Colonic mucosa (tissue), 4 donors: Measurements from ENCODE around the gene FGF8. TPM values are rescaled to one million over a fixed set of nuclear protein-coding genes. Genes with fewer than 3 reads are reported as not detected.
A peak's percentile ranks its signal among the peaks of the same experiment; 100 is the strongest.

ENCODE experiments used
- DNase-seq: peaks from one replicate; pipeline ENCODE4 v3.0.0-alpha.2; 2020
- H3K27ac ChIP-seq: fragments of 200-600 bp; one replicate; pipeline ENCODE4 v1.8.0; 2021
- H3K27me3 ChIP-seq: fragments of 200-600 bp; one replicate; pipeline ENCODE4 v1.8.0; 2021
- H3K36me3 ChIP-seq: fragments of 200-600 bp; one replicate; pipeline ENCODE4 v1.8.0; 2021
- H3K4me1 ChIP-seq: fragments of 200-600 bp; one replicate; pipeline ENCODE4 v1.8.0; 2021; ENCODE audit warnings: mild to moderate bottlenecking
- H3K4me3 ChIP-seq: fragments of 200-600 bp; one replicate; pipeline ENCODE4 v1.8.0; 2021
- H3K9ac ChIP-seq, 2 donors: one replicate each; pipeline ENCODE4 v1.7.0; 2013; ENCODE audit warnings: control low read depth in 2 of 2, low read depth in 2 of 2, low read length in 2 of 2
- H3K9me3 ChIP-seq: fragments of 200-600 bp; one replicate; pipeline ENCODE4 v1.8.0; 2021
- CTCF ChIP-seq: fragments of 200-600 bp; IDR thresholded peaks from one replicate; pipeline ENCODE4 v1.8.0; 2022; ENCODE audit warnings: antibody characterized with exemption, mild to moderate bottlenecking
- intact Hi-C: fragments of 100-400 bp; cut with DNase I; formaldehyde crosslinking; loops from one replicate; pipeline ENCODE4 v1.14.1; 2022
- total RNA-seq, 2 donors: library from RNA; stranded (reverse); fragmentation: NEBNext Ultra II Directional in 1 of 2; extraction: Animal tissue kit (Norgen Biotek cat#: 25700) in 1 of 2; gene quantifications; one replicate each; pipeline ENCODE4 v1.2.1, GENCODE V29; 2021
- donor health status: healthy.
- donor health status: DM: no; HTN: no; CAD: no.
- donor health status: DM: no; HTN: no; CAD: no.

Gene FGF8
- total RNA-seq, 2 donors from 2014 or later, result not detected

- peaks cover 7% of the 10 kb centered on the region for H3K4me1 ChIP-seq
- TF ChIP-seq CTCF, result no peak
- H3K4me3 ChIP-seq, result peak overlapping the region; percentile 98
- H3K9ac ChIP-seq, result peak overlapping the region; percentile 88 to 99
- H3K27me3 ChIP-seq, result no peaks in the 10 kb centered on the region
- intact Hi-C loops, result no loop called here
- no peaks in the 10 kb centered on the region for H3K36me3 ChIP-seq
- no peaks in the 10 kb centered on the region for H3K9me3 ChIP-seq
- peak overlapping the region; percentile 98 for H3K27ac ChIP-seq
- DNase-seq, result peak; percentile 95
These were observed 41.6 kb upstream of the FGF8 start for GRCh38 chr10:101817337-101818118.

- Histone ChIP-seq H3K9ac (peak overlapping the region; percentile 88 to 99), H3K36me3 (no peaks in the 10 kb centered on the region), H3K4me1 (peaks cover 7% of the 10 kb centered on the region), H3K27me3 (no peaks in the 10 kb centered on the region), H3K4me3 (peak overlapping the region; percentile 98), H3K9me3 (no peaks in the 10 kb centered on the region), H3K27ac (peak overlapping the region; percentile 98)
- no peak for DNase-seq
- no peak for TF ChIP-seq CTCF
- intact Hi-C loops, result no loop called here
These were observed 41.0 kb upstream of the FGF8 start for GRCh38 chr10:101816913-101817336.

GRCh38 chr10:101816376-101816775 is 40.5 kb upstream of the FGF8 start:
- no peaks in the 10 kb centered on the region for H3K9me3 ChIP-seq
- peaks cover 7% of the 10 kb centered on the region for H3K4me1 ChIP-seq
- no peaks in the 10 kb centered on the region for H3K36me3 ChIP-seq
- peak overlapping the region; percentile 98 for H3K4me3 ChIP-seq
- no peak for DNase-seq
- peak overlapping the region in 1 of 2 donors; percentile 99 for H3K9ac ChIP-seq
- no peaks in the 10 kb centered on the region for H3K27me3 ChIP-seq
- intact Hi-C loops, result no loop called here
- peak overlapping the region; percentile 98 for H3K27ac ChIP-seq
- TF ChIP-seq CTCF, result no peak

- Histone ChIP-seq H3K9me3 (no peaks in the 10 kb centered on the region), H3K4me1 (peaks cover 7% of the 10 kb centered on the region), H3K27me3 (no peaks in the 10 kb centered on the region), H3K9ac (no peak overlapping the region), H3K27ac (no peak overlapping the region), H3K4me3 (peak overlapping the region; percentile 98), H3K36me3 (peaks cover 4% of the 10 kb centered on the region)
- TF ChIP-seq CTCF, result no peak
- intact Hi-C loops, result no loop called here
- no peak for DNase-seq
These were observed 38.7 kb upstream of the FGF8 start for GRCh38 chr10:101814466-101815071.

GRCh38 chr10:101812606-101813005 is 36.7 kb upstream of the FGF8 start:
- no peak for TF ChIP-seq CTCF
- H3K36me3 ChIP-seq, result peaks cover 6% of the 10 kb centered on the region
- H3K4me1 ChIP-seq, result peaks cover 7% of the 10 kb centered on the region
- no peak overlapping the region for H3K4me3 ChIP-seq
- H3K9me3 ChIP-seq, result no peaks in the 10 kb centered on the region
- H3K27me3 ChIP-seq, result no peaks in the 10 kb centered on the region
- H3K27ac ChIP-seq, result no peak overlapping the region
- H3K9ac ChIP-seq, result no peak overlapping the region
- no peak for DNase-seq
- intact Hi-C loops, result no loop called here
